Loucy (cell line): ENCODE data around the gene SYNM.

Experiments used
- CTCF ChIP-seq: fragments of 200-600 bp; sonication (generic); conservative IDR thresholded peaks from 2 replicates; pipeline ENCODE4 v1.5.1; 2014; ENCODE audit warnings: mild to moderate bottlenecking, antibody characterized with exemption, low read length
- EZH2phosphoT487 ChIP-seq: fragments of 200-600 bp; IDR thresholded peaks from 2 replicates; pipeline ENCODE4 v1.6.1; 2018; ENCODE audit warnings: antibody characterized with exemption, mild to moderate bottlenecking, moderate library complexity, borderline replicate concordance

DNA sequence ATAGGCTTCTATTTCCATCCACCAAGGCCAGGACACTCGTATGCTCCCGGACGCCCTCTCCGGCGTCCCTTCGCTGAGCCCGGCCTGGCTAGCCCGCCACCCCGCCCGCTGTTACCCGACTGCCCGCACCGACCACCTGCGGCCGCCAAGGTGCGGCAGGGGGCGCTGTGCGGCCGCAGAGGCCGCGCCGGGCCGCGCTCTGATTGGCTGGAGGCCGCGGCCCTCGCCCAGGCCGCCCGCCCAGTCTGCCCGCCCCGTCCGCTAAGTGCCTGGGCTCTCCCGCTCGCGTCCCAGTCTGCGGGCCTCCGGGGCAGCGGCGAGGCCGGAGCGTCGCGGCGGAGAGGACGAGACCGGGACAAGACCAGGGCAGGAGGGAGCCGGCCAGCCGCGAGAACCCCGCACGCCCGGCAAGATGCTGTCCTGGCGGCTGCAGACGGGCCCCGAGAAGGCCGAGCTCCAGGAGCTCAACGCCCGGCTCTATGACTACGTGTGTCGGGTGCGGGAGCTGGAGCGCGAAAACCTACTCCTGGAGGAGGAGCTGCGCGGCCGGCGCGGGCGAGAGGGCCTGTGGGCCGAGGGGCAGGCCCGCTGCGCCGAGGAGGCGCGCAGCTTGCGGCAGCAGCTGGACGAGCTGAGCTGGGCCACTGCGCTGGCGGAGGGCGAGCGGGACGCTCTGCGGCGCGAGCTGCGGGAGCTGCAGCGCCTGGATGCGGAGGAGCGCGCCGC is at the start of gene SYNM:
- TF ChIP-seq CTCF (no peak), EZH2phosphoT487 (no peak)
